Measurements from ENCODE around the gene OR6K3.

OR6K3 gene

DNA sequence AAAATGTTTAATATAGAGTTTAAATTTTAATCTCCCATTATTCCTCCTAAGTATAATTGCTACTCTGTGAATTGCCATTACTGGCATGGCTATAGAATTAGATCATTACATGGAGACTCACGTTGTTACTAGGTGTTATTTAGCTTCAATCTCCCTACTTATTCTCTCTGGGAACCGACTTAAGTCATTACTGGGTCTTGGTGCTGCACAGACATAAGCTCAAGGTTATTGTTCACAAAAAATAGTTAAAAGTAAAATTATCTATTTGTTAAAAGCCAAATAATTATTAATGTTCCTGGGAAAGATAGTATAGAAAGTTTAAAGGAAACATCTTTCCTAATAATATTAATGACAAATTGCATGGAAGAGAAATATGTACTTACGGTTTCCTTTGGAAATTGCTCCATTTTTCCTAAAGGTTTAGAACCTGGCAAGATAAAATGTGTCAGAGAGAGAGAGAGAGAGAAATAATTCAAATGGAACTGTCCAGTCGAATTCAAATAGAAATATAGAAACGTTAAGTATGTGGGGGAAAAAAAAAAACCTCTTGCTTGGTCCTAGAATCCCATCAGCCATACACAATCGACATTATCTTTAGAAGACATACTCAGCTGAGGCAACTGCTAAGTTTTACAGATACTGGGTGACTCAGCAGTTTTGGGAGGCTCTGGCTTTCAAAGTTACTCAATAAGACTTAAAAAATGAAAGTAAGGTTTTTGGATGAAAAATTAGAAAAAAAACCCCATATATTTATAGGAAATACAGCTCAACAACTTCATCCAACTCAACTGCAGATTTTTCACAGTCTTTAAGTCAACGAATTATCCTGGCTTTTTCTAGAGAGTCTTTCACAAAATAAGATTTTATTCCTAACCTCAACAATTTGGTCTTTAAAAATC lies 34.2 kb downstream of the OR6K3 start, which contains the start of gene SPTA1:
Gene SPTA1 (minus strand): TSS at position 605 of the 899 bp plus-strand sequence. CDS start 198 bp downstream, at position 407.
- no peak for DNase-seq

DNA sequence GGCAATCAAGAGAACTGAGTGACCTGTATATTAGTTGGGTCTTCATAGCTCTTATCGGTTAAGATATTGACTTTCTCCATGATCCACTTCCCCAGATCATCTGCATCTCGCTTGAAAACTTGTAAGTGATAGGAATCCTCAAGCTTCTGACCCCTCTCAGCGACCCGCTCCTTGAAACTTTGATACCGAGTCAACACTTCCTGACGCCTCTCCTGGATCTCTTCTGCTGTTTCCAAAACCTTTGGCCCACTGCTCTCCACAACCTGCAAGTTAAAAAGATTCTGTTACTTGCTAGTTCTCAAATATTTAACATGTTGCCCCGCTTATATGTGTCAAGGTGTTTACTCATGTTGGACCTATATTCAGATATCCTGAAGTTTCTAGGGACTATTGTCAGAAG lies 35.4 kb downstream of the OR6K3 start:
- no peak for DNase-seq

GRCh38 chr1:158681606-158682005 lies 38.9 kb downstream of the OR6K3 start:
- no peak for DNase-seq

DNA sequence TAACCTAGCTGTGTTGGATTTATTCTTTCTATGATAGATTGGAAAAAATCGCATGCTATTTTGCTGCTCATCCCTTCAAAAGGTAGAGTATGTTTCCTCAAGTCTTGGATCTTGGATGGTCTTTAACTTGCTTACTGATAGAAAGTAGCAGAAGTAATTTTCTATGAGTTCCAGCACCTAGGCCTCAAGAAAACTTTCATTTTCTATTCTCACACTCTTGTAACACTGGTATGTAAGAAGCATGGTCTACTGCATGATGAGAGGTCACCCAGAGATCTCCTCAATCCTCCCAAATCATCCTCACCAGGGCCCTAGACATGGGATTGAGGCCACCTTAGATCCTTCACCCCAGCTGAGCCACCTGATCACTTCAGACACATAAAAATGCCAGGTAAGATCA lies 41.2 kb downstream of the OR6K3 start:
- DNase-seq: no peak

- DNase-seq: no peak
Measured at GRCh38 chr1:158675563-158676323, 44.8 kb downstream of the OR6K3 start.

DNA sequence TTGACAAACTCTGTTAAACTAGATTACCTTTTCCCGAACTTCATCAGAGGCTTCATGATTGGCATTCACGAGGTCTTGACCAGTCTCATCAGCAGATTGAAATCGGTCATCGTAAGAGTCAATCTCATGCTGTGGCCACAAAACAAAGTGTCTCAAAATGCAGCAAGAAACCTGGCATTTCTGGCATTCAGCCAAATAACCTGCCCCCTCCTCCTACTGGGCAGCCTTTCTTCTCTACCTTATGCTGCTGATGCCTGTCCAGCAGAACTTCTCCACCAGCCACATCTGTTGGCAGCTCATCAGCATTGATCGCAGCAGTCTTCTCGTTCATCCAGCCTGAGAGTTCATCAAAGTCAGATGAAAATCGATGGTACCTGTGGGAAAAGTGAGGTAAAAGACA lies 46.2 kb downstream of the OR6K3 start:
- no peak for DNase-seq

Data from effector CD4-positive, alpha-beta T cell (primary cell).